Stimulated activated CD4-positive, alpha-beta T cell treated with anti-CD3 and anti-CD28 coated beads, Interleukin-15, amount 100 ng/mL, for 24 hours (primary cell): Measurements from ENCODE around the gene IRF4.
A peak's percentile ranks its signal among the peaks of the same experiment; 100 is the strongest.

Experiments
- DNase-seq: peaks from one replicate; pipeline ENCODE4 v3.0.0-alpha.2; 2020

IRF4 gene

DNA sequence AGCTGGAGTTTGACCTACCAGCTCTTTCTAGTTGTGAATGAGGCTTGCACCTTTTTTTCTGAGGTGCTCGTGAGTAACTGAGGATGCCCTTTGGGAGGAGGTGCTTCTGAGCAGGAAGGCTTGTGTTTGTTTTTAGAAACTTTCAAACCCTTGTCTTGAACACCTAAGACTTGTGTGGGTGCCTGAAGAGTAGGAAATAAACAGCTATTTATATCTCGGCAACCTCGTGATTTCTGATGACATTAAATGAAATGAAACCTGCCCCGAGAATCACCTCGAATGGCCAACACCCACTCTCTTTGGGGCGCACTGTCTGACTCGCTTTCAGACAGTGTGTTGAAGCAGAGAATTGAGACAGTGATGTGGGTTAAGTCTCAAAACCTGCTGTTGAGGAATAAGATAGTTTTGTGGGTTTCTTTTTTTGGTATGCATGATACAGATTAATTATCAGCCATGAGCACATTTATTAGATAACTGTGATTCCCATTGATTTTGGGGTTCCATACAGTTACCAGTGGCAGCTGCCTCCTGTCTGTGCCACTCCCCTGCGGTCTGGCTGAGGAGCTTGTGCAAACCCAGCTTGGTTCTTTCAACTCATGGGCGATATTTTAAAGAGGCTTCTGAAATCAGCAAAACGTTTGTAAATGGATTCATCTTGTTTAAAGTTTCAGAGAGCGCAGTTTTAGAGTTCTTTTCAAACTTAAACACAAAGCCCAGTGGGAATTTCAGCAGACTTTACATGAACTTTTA lies 8.4 kb downstream of the IRF4 start:
- peak; percentile 64 for DNase-seq

DNA sequence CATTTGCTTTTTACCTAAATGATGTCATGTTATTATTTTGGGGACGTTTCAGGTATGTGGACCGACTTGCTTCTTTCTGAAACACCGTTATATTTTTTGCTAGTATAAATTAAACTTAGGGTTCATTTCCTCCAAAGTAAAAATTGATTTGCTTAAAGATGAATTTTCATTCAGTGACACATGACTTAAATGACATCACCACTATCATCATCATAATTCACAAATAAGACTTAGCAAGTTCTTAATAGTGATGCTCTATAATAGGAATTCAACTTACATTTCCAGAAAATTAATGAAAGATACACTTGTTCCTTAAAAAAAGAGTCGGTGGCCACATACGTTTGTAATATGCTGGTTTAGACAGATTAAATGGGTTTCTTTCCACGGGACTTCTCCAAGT lies 9.3 kb downstream of the IRF4 start:
- DNase-seq: no peak

DNA sequence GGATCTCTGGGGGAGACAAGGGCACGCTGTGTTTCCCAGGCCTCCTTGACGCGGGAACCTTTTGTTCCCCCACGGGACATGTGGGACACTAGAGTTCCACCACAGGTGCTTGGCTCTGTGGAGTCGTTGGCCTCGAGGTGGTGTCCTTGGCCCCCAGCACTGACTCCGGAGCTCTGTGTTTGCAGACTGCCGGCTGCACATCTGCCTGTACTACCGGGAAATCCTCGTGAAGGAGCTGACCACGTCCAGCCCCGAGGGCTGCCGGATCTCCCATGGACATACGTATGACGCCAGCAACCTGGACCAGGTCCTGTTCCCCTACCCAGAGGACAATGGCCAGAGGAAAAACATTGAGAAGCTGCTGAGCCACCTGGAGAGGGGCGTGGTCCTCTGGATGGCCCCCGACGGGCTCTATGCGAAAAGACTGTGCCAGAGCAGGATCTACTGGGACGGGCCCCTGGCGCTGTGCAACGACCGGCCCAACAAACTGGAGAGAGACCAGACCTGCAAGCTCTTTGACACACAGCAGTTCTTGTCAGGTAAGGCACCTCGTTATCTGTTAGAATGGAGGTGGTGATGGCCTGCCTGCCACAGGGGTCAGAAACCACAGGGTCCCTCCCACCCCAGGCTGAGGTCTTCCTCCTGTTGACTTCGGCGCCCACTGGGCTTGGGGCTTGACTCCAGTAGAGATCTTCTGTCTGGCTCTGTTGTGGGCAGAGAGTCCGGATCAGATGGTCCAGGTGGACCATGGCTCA lies 9.9 kb downstream of the IRF4 start:
- no peak for DNase-seq

DNA sequence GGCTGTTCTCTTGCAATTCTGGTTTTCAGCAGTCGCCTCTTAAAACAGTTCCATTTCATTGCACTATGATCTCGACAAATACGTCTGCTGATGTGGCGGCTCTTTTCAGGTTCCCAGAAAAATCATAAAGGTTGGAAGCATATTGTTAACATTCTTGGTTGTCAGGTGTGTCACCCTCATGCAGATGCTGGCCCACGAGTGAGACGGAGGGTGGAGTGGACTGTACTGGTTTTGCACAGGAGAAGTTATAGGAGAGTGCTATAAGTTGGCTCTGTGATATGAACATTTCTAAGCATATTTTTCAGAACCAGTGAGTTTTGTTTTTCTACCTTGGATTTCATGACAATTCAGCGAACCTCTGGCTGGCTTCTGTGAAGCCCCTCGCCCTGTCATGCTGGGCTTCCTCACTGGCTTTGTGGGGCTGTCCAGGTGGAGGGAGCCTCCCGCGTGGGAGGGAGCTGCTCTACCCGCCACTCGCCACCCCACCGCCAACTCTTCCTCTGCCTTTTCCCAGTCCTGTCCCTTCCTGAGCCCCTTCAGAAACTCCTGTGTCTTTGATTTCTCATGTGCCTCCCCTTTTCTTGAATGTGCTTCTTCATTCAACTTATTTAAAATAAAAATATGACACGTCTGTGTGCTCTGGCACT lies 10.6 kb downstream of the IRF4 start:
- no peak for DNase-seq

DNA sequence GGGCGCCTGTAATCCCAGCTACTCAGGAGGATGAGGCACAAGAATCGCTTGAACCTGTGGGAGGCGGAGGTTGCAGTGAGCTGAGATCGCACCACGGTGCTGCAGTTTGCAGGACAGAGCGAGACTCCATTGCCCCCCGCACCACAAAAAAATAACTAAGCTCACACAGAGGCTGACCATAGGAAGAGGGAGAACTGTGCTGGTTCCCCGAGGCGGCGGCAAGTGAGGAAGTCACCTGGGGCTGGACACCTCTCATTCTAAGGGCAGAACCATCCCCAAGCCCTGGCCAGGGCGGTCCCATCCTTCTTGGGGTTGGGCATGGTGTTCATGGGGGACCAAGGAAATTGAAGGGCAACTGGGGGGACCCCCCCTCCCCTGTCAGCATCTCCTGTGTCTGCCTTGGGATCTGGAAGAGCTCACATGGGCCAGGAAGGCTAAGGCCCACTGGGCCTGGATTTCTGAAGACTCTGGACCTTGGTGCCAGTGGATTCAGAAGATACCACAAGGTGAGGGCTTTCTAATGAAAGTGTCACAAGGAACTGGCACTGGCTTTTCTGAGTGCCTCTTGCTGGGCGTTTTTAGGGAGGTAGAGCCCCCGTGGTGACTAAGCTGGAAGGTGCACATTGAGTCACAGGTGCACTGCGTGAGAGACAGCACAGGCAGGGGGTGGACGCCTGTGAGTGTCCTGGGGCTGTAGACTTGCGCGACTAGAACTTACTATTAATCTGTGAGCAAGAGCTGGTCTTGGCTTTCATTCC lies 11.5 kb downstream of the IRF4 start:
- DNase-seq: peak; percentile 83

DNA sequence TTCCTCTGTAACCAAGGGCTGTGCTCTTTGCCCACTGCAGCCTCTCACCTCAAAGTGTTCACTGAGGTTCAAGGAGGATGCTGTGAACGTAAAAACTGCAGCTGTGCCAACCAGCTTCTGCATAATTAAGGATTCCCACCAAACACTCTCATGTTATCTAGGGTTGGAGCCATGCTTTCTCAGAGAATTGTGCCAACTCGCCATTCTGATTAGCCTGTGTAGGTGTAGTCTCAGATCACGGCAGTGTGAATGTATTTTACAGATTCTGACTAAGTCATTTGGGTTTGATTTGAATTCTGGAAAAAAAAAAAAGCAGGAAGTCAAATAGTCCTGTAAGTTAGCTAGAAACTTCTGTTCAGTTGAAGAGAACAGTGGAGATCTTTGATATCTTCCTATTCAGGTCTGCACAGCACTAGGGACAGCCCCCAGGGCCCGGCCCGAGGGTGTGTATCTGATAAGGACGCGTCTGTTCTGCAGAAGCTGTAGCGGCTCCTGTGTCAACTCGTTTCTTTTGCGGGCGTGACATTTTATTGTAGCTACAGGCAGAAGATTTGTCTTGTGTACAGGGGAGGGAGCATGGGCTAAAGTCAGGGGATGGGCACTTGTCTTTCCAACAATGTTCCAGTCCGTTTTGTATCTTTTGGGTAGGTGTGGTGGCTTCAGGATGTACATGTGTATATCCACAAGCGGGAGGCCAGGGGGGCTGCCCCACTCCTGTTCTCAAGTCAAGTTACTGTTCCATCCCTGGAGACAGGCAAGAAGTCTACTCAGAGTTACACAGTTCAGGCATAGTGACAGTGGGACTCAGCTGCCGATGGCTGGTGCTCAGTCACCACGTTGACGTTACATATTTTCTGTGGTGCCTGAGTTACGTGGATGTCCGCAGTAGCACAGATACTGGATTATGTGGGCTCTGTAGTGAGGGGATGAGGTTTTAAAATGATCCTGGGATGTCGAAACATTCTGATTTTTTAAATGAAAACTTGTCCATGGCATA lies 12.4 kb downstream of the IRF4 start:
- peak; percentile 83 for DNase-seq

DNA sequence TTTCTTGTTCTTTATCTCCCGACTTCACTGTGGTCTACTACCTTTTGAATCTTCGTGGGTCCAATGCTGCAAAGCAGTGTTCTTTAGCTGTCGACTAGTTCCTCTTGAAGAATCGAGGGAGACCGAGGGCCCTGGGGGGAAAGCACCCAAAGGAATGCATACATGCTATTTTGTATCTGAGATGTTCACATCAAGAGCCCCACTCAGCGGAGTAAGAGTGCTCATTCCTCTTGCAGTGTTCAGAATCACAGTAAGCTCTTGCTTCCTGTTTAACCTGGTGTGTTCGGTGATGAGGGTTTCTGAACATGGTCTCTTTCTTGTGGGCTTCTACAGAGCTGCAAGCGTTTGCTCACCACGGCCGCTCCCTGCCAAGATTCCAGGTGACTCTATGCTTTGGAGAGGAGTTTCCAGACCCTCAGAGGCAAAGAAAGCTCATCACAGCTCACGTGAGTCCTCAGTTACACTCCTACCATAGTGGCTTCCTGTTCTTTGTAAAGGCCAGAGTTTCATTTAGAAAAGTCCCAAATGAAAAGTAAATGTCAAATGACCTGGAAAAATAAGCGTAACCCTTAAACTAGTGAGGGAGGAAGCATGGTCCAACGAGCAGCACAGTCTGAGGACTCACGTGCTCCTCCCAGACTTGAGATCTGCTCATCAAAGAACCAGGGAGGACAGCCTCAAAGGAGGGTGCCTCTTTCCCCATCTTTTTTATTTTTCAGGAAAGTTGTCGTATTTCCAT lies 13.3 kb downstream of the IRF4 start:
- DNase-seq: peak; percentile 40

DNA sequence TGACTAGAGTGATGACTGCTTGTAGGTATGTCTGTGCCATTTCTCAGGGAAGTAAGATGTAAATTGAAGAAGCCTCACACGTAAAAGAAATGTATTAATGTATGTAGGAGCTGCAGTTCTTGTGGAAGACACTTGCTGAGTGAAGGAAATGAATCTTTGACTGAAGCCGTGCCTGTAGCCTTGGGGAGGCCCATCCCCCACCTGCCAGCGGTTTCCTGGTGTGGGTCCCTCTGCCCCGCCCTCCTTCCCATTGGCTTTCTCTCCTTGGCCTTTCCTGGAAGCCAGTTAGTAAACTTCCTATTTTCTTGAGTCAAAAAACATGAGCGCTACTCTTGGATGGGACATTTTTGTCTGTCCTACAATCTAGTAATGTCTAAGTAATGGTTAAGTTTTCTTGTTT lies 16.6 kb downstream of the IRF4 start:
- DNase-seq: no peak

DNA sequence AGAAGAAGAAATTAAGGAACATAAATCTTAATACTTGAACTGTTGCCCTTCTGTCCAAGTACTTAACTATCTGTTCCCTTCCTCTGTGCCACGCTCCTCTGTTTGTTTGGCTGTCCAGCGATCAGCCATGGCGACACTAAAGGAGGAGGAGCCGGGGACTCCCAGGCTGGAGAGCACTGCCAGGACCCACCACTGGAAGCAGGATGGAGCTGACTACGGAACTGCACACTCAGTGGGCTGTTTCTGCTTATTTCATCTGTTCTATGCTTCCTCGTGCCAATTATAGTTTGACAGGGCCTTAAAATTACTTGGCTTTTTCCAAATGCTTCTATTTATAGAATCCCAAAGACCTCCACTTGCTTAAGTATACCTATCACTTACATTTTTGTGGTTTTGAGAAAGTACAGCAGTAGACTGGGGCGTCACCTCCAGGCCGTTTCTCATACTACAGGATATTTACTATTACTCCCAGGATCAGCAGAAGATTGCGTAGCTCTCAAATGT lies 17.1 kb downstream of the IRF4 start:
- no peak for DNase-seq

DNA sequence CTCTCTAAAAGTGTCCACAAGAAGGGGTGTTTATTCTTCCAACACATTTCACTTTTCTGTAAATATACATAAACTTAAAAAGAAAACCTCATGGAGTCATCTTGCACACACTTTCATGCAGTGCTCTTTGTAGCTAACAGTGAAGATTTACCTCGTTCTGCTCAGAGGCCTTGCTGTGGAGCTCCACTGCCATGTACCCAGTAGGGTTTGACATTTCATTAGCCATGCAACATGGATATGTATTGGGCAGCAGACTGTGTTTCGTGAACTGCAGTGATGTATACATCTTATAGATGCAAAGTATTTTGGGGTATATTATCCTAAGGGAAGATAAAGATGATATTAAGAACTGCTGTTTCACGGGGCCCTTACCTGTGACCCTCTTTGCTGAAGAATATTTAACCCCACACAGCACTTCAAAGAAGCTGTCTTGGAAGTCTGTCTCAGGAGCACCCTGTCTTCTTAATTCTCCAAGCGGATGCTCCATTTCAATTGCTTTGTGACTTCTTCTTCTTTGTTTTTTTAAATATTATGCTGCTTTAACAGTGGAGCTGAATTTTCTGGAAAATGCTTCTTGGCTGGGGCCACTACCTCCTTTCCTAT lies 17.9 kb downstream of the IRF4 start:
- no peak for DNase-seq

DNA sequence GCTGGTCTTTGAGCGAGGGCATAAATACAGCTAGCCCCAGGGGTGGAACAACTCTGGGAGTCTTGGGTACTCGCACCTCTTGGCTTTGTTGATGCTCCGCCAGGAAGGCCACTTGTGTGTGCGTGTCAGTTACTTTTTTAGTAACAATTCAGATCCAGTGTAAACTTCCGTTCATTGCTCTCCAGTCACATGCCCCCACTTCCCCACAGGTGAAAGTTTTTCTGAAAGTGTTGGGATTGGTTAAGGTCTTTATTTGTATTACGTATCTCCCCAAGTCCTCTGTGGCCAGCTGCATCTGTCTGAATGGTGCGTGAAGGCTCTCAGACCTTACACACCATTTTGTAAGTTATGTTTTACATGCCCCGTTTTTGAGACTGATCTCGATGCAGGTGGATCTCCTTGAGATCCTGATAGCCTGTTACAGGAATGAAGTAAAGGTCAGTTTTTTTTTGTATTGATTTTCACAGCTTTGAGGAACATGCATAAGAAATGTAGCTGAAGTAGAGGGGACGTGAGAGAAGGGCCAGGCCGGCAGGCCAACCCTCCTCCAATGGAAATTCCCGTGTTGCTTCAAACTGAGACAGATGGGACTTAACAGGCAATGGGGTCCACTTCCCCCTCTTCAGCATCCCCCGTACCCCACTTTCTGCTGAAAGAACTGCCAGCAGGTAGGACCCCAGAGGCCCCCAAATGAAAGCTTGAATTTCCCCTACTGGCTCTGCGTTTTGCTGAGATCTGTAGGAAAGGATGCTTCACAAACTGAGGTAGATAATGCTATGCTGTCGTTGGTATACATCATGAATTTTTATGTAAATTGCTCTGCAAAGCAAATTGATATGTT lies 19.2 kb downstream of the IRF4 start:
- no peak for DNase-seq

DNA sequence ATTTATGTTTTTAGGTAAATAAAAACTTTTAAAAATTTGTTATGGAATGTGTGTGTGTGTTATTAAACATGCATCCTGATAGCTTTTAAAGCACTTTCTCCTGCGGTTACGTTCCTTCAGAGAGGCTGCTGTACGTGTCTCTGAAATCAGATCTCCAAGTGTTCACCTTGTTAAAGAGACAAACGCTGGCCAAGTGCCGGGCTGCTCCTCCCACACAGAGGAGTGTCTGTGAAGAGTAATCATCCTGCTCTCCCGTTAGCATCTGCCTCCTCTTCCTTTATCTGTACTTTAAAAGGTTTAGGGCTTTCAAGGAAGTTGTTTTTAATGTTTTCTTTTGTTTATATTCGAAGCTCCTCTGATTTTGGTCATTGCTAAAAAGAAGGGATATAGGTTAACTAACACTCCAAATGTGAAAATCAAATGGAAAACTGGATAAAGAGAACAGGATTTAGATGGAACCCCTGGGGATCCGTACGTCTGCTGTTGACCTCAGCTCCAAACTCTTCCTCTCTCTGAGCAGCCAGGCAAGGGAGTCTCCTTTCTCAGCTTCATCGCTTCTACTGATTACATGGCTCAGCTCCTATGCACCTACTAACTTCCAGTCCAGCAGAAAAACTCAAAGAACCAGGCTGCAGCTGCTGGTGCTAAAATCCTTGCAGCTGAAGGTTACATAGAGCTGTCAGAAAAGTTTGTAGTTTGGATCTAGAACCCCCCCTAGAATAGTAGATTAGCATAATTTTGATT lies 20.0 kb downstream of the IRF4 start:
- DNase-seq: no peak

DNA sequence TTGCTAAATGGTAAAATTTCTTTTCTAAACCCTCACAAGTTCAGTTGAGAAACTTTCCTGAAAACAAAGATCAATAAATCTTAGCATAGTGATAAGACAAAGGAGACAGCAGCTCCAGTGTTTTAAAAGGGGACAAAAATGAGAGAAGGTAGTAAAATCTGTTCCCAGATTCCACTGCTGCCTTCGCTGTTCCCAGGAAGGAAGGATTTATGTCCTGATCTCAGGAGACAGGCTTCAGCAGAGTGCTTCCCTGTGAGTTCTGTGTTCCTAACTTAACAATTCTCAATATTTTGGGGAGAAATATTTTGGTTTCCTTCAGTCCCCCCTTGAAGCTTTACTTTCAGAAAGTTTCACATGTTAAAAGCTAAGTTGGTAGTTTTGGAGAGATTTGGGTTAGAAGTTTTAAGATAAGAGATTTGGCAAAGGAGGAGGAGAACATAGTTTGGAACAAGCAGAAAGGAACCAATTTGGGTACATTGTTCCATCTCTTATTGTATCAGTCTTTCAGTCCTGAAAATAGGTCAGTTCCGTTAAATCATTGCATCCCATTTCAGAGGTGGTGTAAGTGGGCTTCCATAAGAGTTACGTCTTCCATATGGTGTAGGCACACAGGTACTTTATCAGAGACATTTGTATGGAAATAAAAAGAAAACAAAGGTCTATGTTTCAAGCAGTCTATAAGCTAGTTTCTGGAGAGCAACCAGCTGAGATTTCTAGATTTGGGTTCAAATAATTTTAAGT lies 20.8 kb downstream of the IRF4 start:
- no peak for DNase-seq

DNA sequence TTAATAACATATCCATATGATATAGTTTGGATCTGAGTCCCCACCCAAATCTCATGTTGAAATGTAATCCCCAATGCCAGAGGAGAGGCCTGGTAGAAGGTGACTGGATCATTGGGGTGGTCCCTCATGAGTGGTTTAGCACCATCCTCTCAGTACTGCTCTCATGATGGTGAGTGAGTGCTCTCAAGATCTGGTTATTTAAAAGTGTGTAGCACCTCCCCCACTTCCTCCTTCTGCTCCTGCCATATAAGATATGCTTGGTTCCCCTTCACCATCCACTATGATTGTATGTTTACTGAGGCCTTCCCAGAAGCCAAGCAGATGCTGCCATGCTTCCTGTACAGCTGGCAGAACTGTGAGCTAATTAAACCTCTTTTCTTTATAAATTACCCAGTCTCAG lies 22.9 kb downstream of the IRF4 start:
- no peak for DNase-seq

DNA sequence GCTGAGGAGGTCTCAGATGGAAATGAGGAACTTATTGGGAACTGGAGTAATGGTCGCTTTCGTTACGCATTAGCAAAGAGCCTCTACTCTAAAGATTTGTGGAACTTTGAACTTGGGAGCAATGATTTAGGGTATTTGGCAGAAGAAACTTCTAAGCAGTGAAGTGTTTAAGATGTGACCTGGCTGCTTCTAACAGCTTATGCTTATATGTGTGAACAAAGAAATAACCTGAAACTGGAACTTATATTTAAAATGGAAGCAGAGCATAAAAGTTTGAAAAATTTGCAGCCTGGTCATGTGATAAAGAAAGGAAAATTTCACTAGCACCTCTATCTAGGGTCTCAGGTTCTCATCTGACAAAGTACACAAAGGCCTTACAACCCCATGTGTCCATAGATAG lies 23.5 kb downstream of the IRF4 start:
- DNase-seq: no peak

DNA sequence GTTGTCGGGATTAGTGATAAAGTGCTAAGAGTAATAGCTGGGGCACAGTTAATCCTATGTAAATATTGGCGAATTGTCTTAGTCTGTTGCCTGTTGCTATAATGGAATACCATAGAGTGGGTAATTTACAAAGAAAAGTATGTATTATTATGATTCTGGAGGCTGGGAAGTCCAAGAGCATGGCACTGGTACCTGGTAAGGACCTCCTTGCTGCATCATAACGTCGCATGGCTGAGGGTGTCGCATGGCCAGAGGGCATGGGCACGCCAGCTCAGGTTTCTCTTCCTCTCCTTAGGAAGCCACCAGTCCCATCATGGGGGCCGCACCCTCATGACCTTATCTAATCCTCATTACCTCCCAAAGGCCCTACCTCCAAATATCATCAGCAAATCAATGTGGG lies 29.7 kb downstream of the IRF4 start:
- DNase-seq: no peak

DNA sequence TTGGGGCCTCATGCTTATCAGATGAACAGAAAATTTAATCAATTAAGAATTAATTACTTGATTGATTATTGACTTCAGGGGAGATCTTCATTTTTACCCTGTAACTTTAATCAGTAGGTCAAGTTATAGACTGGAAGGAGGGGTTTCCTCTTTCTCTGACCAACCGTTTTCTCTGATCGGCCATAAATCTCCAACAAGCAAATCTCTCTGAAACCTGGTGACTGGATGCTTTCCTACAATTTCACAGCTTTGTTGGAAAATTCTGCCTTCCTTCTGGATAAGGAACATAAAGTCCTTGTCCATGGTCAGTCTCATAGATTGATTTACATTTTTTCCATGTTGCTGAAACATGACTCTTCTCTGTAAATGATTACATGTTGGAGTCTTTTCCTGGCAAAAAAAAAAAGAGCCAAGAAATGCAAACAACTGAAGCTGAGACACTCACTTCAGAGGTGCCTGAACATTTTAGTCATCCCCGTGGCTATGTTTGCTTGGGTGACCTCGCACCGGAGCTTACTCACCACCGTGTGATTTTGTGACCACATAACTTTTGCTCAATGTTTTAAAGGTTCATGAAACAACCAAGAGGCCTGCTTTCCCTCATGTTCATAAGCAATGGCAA lies 31.0 kb downstream of the IRF4 start:
- peak; percentile 79 for DNase-seq
